ENCODE results near the gene COL27A1. TPM values are rescaled to one million over a fixed set of nuclear protein-coding genes. Genes with fewer than 3 reads are reported as not detected.

The COL27A1 gene
- total and polyA plus RNA-seq, 12 donors, result 3.0 to 99.8 (median 11.9) TPM

DNA sequence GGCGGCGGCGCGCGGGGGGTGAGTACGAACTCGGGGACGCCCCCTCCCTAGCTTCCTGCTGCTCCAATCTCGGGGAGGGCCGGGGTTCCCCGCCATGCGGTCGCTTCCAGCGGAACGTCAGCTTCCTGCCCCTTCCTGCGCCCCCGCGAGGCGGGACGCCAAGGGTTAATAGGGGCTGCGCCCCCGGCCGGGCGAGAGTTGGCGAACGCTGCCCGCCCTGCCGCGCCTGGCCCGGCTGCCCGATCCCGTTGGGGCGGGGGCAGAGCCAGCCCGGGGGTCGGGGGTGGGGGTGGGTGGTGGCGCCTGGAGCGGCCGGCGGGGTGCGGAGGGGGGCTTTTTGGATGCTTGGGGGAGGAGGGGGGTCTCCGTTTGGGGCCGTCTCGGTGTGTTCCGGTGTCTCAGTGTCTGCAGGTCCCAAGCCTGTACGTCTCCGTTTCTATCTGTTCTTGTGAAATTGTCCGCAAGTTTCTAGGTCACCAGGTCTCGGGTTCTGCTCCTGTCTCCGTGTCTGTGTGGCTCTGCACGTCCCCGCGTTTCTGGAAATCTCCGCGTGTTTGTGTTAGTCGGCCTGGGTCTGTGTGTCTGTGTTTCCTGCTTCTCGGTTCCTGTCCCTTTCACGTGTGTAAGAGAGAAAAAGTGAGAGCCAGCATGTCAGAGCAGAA lies 789 bp downstream of the COL27A1 start:
- TF ChIP-seq POLR2A (IDR thresholded peaks at IDR 0.05), result no peak
- TF ChIP-seq, protein P1, sequence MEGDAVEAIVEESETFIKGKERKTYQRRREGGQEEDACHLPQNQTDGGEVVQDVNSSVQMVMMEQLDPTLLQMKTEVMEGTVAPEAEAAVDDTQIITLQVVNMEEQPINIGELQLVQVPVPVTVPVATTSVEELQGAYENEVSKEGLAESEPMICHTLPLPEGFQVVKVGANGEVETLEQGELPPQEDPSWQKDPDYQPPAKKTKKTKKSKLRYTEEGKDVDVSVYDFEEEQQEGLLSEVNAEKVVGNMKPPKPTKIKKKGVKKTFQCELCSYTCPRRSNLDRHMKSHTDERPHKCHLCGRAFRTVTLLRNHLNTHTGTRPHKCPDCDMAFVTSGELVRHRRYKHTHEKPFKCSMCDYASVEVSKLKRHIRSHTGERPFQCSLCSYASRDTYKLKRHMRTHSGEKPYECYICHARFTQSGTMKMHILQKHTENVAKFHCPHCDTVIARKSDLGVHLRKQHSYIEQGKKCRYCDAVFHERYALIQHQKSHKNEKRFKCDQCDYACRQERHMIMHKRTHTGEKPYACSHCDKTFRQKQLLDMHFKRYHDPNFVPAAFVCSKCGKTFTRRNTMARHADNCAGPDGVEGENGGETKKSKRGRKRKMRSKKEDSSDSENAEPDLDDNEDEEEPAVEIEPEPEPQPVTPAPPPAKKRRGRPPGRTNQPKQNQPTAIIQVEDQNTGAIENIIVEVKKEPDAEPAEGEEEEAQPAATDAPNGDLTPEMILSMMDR (IDR thresholded peaks at IDR 0.05), result no peak
- Histone ChIP-seq H3K27me3 (peaks cover 15% of the 10 kb centered on the region), H3K9me3 (replicated peaks in 1 of 3) (no peaks in the 10 kb centered on the region), H3K4me1 (replicated peaks in 1 of 2) (peaks cover 15 to 17% of the 10 kb centered on the region in 2 donors), H3K27ac (peak overlapping the region in 3 of 5 donors; percentile 26 to 77 (median 68)), H3K4me3 (peak overlapping the region in 2 of 4 donors; percentile 51 to 80), H3K36me3 (replicated peaks in 1 of 2) (no peaks in the 10 kb centered on the region)
- DNase-seq, result peak; percentile 48 to 70 (median 63)
- 1 to 2% (median 2%) methylated on average over 12 to 57 of the region's 57 CpGs; no CpG with 5 or more reads in 1 of the 4 donors for WGBS, 4 donors
- intact Hi-C loops (cut with DNase I), result loop anchor here (2.0 to 5.0 kb wide), 2 partner anchors 131 to 135 kb away; no protein-coding TSS in a partner anchor

DNA sequence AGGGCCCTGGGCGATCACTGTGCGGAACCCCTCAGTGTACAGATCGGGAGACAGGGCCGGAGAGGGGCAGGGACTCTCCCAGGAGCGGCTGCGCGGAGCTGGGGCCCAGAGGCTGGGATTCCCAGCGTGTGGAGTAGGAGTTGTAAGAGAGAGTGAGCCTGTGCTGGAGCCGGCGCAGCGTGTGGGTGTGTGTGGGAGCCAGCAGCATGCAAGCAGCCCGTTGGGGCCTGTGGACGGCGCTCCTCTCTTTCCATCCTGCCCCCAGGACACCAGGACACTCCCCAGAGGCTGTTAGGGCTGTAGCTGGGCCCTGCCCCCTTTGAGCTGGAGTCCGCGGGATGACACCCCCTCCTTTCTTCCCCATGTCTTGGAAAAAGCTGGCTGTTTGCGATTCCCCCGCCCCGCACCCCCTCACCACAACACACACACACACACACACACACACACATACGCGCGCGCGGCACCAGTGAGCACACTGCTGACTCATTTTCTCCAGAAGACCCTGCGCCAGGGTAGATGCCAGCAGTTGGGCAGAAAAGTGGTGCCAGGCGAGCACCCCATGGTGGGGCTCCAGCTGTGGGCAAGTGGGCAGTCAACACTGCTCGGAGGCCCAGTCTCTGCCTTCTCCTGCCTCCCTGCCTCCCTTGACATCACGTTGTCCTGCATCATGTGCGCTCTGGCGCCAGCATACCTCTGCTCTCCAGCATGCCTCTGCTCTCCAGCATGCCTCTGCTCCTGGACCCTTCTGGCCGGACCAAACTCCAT lies 1.5 kb downstream of the COL27A1 start:
- peaks cover 15% of the 10 kb centered on the region for H3K27me3 ChIP-seq
- H3K27ac ChIP-seq, result peak overlapping the region in 3 of 5 donors; percentile 26 to 77 (median 68)
- peak in 6 of 7 donors; percentile 38 to 87 (median 59) for DNase-seq
- intact Hi-C loops (cut with DNase I), result loop anchor here in 1 of 2 donors (5.0 kb wide), 1 partner anchor 130 kb away; no protein-coding TSS in a partner anchor
- H3K4me3 ChIP-seq, result peak overlapping the region in 2 of 4 donors; percentile 51 to 80
- H3K36me3 ChIP-seq (replicated peaks in 1 of 2), result no peaks in the 10 kb centered on the region
- WGBS, 4 donors, result 45 to 63% (median 59%) methylated on average over 16 to 31 of the region's 31 CpGs
- peaks cover 15 to 23% of the 10 kb centered on the region in 2 donors for H3K4me1 ChIP-seq (replicated peaks in 1 of 2)
- H3K9me3 ChIP-seq (replicated peaks in 1 of 3), result no peaks in the 10 kb centered on the region
- TF ChIP-seq POLR2A (IDR thresholded peaks at IDR 0.05), result no peak
- TF ChIP-seq, protein P1 (IDR thresholded peaks at IDR 0.05), result no peak

DNA sequence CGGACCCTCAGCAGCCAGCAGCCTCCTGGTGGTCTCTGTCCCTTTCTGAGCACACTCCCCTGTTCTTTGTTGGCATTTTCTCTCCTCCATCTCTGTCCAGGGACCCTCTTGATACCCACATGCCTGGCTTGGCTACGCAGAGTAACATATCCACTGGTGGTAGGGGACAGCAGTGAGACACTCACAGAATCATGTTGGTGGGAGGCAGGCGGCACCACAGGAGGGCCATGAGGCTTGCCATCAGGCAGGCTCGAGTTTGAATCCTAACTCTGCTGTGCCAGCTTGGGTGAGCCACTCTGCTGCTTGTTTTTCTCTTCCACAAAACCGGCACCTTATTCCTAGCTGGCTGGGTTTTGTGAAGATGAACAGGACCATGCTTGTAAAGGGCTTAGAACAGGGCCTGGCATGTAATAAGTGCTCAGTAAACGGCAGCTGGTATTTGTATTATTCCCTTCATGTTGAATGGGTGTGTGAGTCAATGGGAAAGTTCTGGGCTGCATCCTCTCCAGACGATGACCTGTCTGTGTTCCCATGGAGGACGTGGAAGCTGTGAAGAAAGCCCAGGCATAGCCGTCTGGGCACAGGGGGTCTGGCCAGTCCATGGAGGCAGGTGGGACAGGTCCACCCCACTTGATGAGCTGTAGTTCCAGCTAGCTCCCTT lies 2.3 kb downstream of the COL27A1 start:
- WGBS, 4 donors, result 77 to 87% (median 86%) methylated on average over 7 to 9 of the region's 9 CpGs
- Histone ChIP-seq H3K4me3 (no peak overlapping the region), H3K27ac (peak overlapping the region in 2 of 5 donors; percentile 27 to 68), H3K36me3 (replicated peaks in 1 of 2) (no peaks in the 10 kb centered on the region), H3K27me3 (peaks cover 15% of the 10 kb centered on the region), H3K4me1 (replicated peaks in 1 of 2) (peaks cover 15 to 24% of the 10 kb centered on the region in 2 donors), H3K9me3 (replicated peaks in 1 of 3) (no peaks in the 10 kb centered on the region)
- no peak for DNase-seq
- TF ChIP-seq, protein P1 (IDR thresholded peaks at IDR 0.05), result no peak
- no peak for TF ChIP-seq POLR2A (IDR thresholded peaks at IDR 0.05)
- intact Hi-C loops (cut with DNase I), result loop anchor here in 1 of 2 donors (5.0 kb wide), 1 partner anchor 130 kb away; no protein-coding TSS in a partner anchor

Data from adrenal gland (tissue), 12 donors.